HCT116 (cell line): Measurements from ENCODE around the gene CLEC4G. TPM values are rescaled to one million over a fixed set of nuclear protein-coding genes. Genes with fewer than 3 reads are reported as not detected.

ENCODE experiments used
- ATAC-seq: fragments of 200-7000 bp; cut with Tn5 transposase; 2 replicates; pipeline ENCODE4 v1.9.1; 2020; ENCODE audit warnings: mild to moderate bottlenecking, moderate library complexity
- BruUV-seq: library from RNA; stranded (reverse); fragments of 400-500 nt; replicated peaks from 2 replicates; lab custom pipeline; 2021; lab: Mats Ljungman, UMichigan
- CTCF ChIA-PET: fragments of 300-600 bp; sonication (Branson Sonifier 250); formaldehyde crosslinking; loops from one replicate; lab custom pipeline; 2021; ENCODE audit warnings: antibody characterized with exemption; lab: Charles Lee
- POLR2A ChIA-PET: fragments of 300-600, 350-600 bp; sonication (Branson Sonifier 250); formaldehyde crosslinking; loops from one replicate; lab custom pipeline; 2021; ENCODE audit warnings: antibody characterized with exemption; lab: Charles Lee
- RAD21 ChIA-PET, 2 experiments: fragments of 300-600 bp; sonication (Branson Sonifier 250); formaldehyde crosslinking; loops; one replicate each; lab custom pipeline; 2023; ENCODE audit warnings: low total read pairs in 2 of 2; ENCODE audit not compliant: uncharacterized antibody in 2 of 2, unreplicated experiment in 2 of 2, low non-redundant PET in 1 of 2; lab: Charles Lee
- DNase-seq: peaks from one replicate; pipeline ENCODE4 v3.0.0-alpha.2; 2010; ENCODE audit warnings: low read depth, low spot score
- H2AFZ ChIP-seq: fragments of 200-600 bp; shearing (Covaris generic), sonication (generic); 2 replicates; pipeline ENCODE4 v1.6.1; 2017; ENCODE audit warnings: low read depth, mixed run types, mixed read lengths, antibody characterized with exemption, low read length; ENCODE audit not compliant: poor library complexity, severe bottlenecking
- H3K27ac ChIP-seq: 2 replicates; pipeline ENCODE4 v1.5.1; 2012; ENCODE audit warnings: low read depth, low read length
- H3K27me3 ChIP-seq: fragments of 200-600 bp; sonication (generic); 2 replicates; pipeline ENCODE4 v1.6.1; 2016; ENCODE audit warnings: mixed run types, low read length, mixed read lengths; ENCODE audit not compliant: insufficient read depth
- H3K36me3 ChIP-seq, 2 experiments: fragments of 200-500 bp in 1 of 2; fragments of 200-600 bp in 1 of 2; sonication (Bioruptor generic) in 1 of 2; sonication (generic) in 1 of 2; 2 replicates each; pipeline versions ENCODE4 v1.5.1 to v1.6.1; 2014 to 2016; ENCODE audit warnings: low read length in 2 of 2, inconsistent platforms in 1 of 2, mixed read lengths in 1 of 2, mixed run types in 1 of 2; ENCODE audit not compliant: insufficient read depth in 2 of 2, control insufficient read depth in 1 of 2
- H3K4me1 ChIP-seq, 2 experiments: fragments of 200-600 bp in 1 of 2; sonication (generic) in 1 of 2; 2 replicates each; pipeline versions ENCODE4 v1.5.1 to v1.6.1; 2012 to 2017; ENCODE audit warnings: low read length in 2 of 2, inconsistent platforms in 1 of 2, mild to moderate bottlenecking in 1 of 2, mixed read lengths in 1 of 2, mixed run types in 1 of 2, moderate library complexity in 1 of 2; ENCODE audit not compliant: insufficient read depth in 2 of 2, control insufficient read depth in 1 of 2
- H3K4me2 ChIP-seq: fragments of 200-600 bp; sonication (generic); 2 replicates; pipeline ENCODE4 v1.6.1; 2017; ENCODE audit warnings: mixed run types, low read length, mixed read lengths
- H3K4me3 ChIP-seq, 2 experiments: fragments of 200-600 bp in 1 of 2; sonication (generic) in 1 of 2; replicated peaks in 1 of 2; 2 replicates each; pipeline ENCODE4 v1.5.1; 2011 to 2016; ENCODE audit warnings: low read length in 2 of 2, control low read depth in 1 of 2, low read depth in 1 of 2, mild to moderate bottlenecking in 1 of 2, mixed read lengths in 1 of 2, mixed run types in 1 of 2
- H3K79me2 ChIP-seq: fragments of 200-600 bp; sonication (generic); 2 replicates; pipeline ENCODE4 v1.6.1; 2017; ENCODE audit warnings: mild to moderate bottlenecking, mixed run types, low read length, moderate library complexity, mixed read lengths; ENCODE audit not compliant: insufficient read depth
- H3K9ac ChIP-seq: fragments of 200-600 bp; sonication (generic); 2 replicates; pipeline ENCODE4 v1.6.1; 2016; ENCODE audit warnings: low read length, mixed read lengths
- H3K9me2 ChIP-seq: fragments of 200-600 bp; sonication (generic), shearing (Covaris generic); 2 replicates; pipeline ENCODE4 v1.6.1; 2017; ENCODE audit warnings: mixed run types, mild to moderate bottlenecking, moderate library complexity; ENCODE audit not compliant: insufficient read depth
- H3K9me3 ChIP-seq, 2 experiments: fragments of 200-500 bp in 1 of 2; fragments of 200-600 bp in 1 of 2; sonication (Bioruptor generic) in 1 of 2; sonication (generic) in 1 of 2; 2 replicates each; pipeline ENCODE4 v1.6.1; 2014 to 2017; ENCODE audit warnings: low read length in 2 of 2, mixed read lengths in 2 of 2, inconsistent platforms in 1 of 2, low read depth in 1 of 2, mild to moderate bottlenecking in 1 of 2, mixed run types in 1 of 2, moderate library complexity in 1 of 2; ENCODE audit not compliant: control insufficient read depth in 1 of 2, insufficient read depth in 1 of 2
- H4K20me1 ChIP-seq: fragments of 200-600 bp; sonication (generic), shearing (Covaris generic); 2 replicates; pipeline ENCODE4 v1.6.1; 2017; ENCODE audit warnings: mixed run types, mild to moderate bottlenecking, moderate library complexity; ENCODE audit not compliant: insufficient read depth
- CBX3 ChIP-seq: IDR thresholded peaks from 2 replicates; pipeline ENCODE4 v1.6.1; 2012; ENCODE audit warnings: low read depth
- CEBPB ChIP-seq: IDR thresholded peaks from 2 replicates; pipeline ENCODE4 v1.6.1; 2012; ENCODE audit warnings: low read depth
- EGR1 ChIP-seq: IDR thresholded peaks from 2 replicates; pipeline ENCODE4 v1.6.1; 2012; ENCODE audit warnings: low read depth
- ELF1 ChIP-seq: IDR thresholded peaks from 2 replicates; pipeline ENCODE4 v1.6.1; 2012; ENCODE audit warnings: low read depth, borderline replicate concordance
- JUND ChIP-seq: IDR thresholded peaks from 2 replicates; pipeline ENCODE4 v1.6.1; 2012
- SIN3A ChIP-seq: IDR thresholded peaks from 2 replicates; pipeline ENCODE4 v1.6.1; 2012; ENCODE audit warnings: low read depth
- SRF ChIP-seq: IDR thresholded peaks from 2 replicates; pipeline ENCODE4 v1.6.1; 2012; ENCODE audit warnings: low read depth
- TCF7L2 ChIP-seq: IDR thresholded peaks from 2 replicates; pipeline ENCODE4 v1.7.0; 2011; ENCODE audit warnings: borderline replicate concordance, inconsistent platforms; ENCODE audit not compliant: insufficient read depth, insufficient read length; ENCODE audit errors: extremely low read depth
- YY1 ChIP-seq: IDR thresholded peaks from 2 replicates; pipeline ENCODE4 v1.6.1; 2011; ENCODE audit warnings: low read length, low read depth, moderate library complexity, mild to moderate bottlenecking; ENCODE audit not compliant: insufficient replicate concordance; ENCODE audit errors: extremely low read depth
- ZFX ChIP-seq: fragments of 450-650 bp; IDR thresholded peaks from 2 replicates; pipeline ENCODE4 v1.6.1; 2017
- intact Hi-C: fragments of 100-400 bp; cut with micrococcal nuclease; formaldehyde crosslinking; loops from 2 replicates; pipeline ENCODE4 v1.10.0; 2022
- total RNA-seq: library from RNA; stranded (reverse); gene quantifications from one replicate; pipeline ENCODE4 v1.2.1, GENCODE V29; 2021; ENCODE audit not compliant: unreplicated experiment
- TF ChIP-seq, protein P1 (sequence below): IDR thresholded peaks from 2 replicates; pipeline ENCODE4 v1.6.1; 2011; ENCODE audit warnings: mild to moderate bottlenecking, low read length, moderate library complexity; ENCODE audit not compliant: insufficient replicate concordance; ENCODE audit errors: extremely low read depth
- TF ChIP-seq, protein P2 (sequence below), 3 experiments: fragments of 200-600 bp in 1 of 3; sonication (generic) in 1 of 3; IDR thresholded peaks in 2 of 3; conservative IDR thresholded peaks in 1 of 3; 2 replicates each; pipeline ENCODE4 v1.5.1; 2012 to 2017; ENCODE audit warnings: low read depth in 2 of 3, low read length in 2 of 3, antibody characterized with exemption in 1 of 3, borderline replicate concordance in 1 of 3, control low read depth in 1 of 3, mild to moderate bottlenecking in 1 of 3, mixed read lengths in 1 of 3, mixed run types in 1 of 3, moderate library complexity in 1 of 3; ENCODE audit not compliant: insufficient read depth in 1 of 3

Gene CLEC4G
- total RNA-seq, 1 experiment from 2014 or later, result not detected

DNA sequence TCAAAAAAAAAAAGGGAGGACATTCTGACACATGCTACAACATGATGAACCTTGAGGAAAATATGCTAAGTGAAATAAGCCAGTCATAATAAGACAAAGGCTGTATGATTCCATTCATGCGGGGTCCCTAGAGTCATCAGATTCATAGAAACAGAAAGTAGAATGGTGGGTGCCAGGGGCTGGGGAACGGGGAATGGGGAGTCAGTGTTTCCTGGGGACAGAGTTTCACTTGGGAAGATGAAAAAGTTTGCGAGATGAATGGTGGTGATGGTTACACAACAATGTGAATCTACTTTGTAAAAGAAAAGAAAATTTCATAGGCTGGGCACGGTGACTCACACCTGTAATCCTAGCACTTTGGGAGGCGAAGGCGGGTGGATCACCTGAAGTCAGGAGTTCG, 6.1 kb upstream of the CLEC4G start (continued):
- TF ChIP-seq YY1 (no peak), CEBPB (no peak), JUND (no peak), ELF1 (no peak), SIN3A (no peak)
- TF ChIP-seq, protein P1, sequence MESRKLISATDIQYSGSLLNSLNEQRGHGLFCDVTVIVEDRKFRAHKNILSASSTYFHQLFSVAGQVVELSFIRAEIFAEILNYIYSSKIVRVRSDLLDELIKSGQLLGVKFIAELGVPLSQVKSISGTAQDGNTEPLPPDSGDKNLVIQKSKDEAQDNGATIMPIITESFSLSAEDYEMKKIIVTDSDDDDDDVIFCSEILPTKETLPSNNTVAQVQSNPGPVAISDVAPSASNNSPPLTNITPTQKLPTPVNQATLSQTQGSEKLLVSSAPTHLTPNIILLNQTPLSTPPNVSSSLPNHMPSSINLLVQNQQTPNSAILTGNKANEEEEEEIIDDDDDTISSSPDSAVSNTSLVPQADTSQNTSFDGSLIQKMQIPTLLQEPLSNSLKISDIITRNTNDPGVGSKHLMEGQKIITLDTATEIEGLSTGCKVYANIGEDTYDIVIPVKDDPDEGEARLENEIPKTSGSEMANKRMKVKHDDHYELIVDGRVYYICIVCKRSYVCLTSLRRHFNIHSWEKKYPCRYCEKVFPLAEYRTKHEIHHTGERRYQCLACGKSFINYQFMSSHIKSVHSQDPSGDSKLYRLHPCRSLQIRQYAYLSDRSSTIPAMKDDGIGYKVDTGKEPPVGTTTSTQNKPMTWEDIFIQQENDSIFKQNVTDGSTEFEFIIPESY, result no peak

DNA sequence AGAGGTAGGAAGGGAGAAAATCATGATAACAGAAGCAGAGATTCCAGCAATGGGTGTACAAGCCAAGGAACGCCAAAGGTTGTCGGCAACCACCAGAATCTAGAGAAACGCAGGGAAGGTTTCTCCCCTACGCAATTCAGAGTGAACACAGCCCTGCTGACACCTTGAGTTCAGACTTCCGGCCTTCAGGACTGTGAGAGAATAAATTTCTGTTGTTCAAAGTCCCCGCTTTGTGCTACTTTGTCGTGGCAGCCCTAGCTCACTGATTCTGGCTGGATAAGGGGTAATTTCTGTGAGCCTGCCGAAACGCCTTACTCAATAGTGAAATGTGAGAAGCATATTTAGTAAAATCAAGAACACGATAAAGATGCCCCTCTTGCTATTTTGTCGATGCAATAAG, 5.3 kb upstream of the CLEC4G start:
- no peak overlapping the region for H3K4me3 ChIP-seq
- no peak for TF ChIP-seq SIN3A
- no peak for TF ChIP-seq CEBPB
- no peak for ATAC-seq
- no peaks in the 10 kb centered on the region for H3K9me2 ChIP-seq
- ChIA-PET RAD21 (no interaction called here), POLR2A (no interaction called here), CTCF (no interaction called here)
- H3K36me3 ChIP-seq, result no peaks in the 10 kb centered on the region
- no TSS peak for BruUV-seq
- H3K27ac ChIP-seq, result no peak overlapping the region
- H3K27me3 ChIP-seq, result peaks cover 32% of the 10 kb centered on the region
- H2AFZ ChIP-seq, result no peak overlapping the region
- intact Hi-C loops, result no loop called here
- no peaks in the 10 kb centered on the region for H4K20me1 ChIP-seq
- no peak for DNase-seq
- H3K9me3 ChIP-seq, result no peaks in the 10 kb centered on the region
- no peak overlapping the region for H3K9ac ChIP-seq
- no peaks in the 10 kb centered on the region for H3K4me1 ChIP-seq
- H3K4me2 ChIP-seq, result no peak overlapping the region
- H3K79me2 ChIP-seq, result no peaks in the 10 kb centered on the region

DNA sequence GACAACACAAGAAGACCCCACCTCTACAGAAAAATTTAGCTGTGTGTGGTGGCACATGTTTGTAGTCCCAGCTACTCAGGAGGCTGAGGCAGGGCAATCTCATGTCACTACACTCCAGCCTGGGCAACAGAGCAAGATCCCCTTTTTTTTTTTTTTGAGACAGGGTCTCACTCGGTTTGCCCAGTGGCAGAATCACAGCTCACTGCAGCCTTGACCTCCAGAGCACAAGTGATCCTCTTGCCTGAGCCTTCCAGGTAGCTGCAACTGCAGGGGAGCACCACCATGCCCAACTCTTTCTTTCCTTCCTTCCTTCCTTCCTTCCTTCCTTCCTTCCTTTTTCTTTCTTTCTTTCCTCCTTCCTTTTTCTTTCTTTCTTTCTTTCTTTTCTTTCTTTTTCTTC, 4.2 kb upstream of the CLEC4G start:
- no peak for TF ChIP-seq TCF7L2
- TF ChIP-seq, protein P2, sequence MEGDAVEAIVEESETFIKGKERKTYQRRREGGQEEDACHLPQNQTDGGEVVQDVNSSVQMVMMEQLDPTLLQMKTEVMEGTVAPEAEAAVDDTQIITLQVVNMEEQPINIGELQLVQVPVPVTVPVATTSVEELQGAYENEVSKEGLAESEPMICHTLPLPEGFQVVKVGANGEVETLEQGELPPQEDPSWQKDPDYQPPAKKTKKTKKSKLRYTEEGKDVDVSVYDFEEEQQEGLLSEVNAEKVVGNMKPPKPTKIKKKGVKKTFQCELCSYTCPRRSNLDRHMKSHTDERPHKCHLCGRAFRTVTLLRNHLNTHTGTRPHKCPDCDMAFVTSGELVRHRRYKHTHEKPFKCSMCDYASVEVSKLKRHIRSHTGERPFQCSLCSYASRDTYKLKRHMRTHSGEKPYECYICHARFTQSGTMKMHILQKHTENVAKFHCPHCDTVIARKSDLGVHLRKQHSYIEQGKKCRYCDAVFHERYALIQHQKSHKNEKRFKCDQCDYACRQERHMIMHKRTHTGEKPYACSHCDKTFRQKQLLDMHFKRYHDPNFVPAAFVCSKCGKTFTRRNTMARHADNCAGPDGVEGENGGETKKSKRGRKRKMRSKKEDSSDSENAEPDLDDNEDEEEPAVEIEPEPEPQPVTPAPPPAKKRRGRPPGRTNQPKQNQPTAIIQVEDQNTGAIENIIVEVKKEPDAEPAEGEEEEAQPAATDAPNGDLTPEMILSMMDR (IDR thresholded peaks at IDR 0.05 in 2 of 3, conservative IDR thresholded peaks at IDR 0.05 in 1 of 3; ENCODE audit: borderline replicate concordance in 1 of 3, insufficient read depth in 1 of 3, low read depth in 2 of 3, low read length in 2 of 3), result no peak
- TF ChIP-seq CBX3, result no peak
- no peak for TF ChIP-seq SRF
- no peak for TF ChIP-seq SIN3A
- no peak for TF ChIP-seq ZFX
- TF ChIP-seq EGR1, result no peak
- TF ChIP-seq, all 23 proteins: peak for 0
- intact Hi-C loops, result no loop called here
- peaks cover 32% of the 10 kb centered on the region for H3K27me3 ChIP-seq
- no peak overlapping the region for H3K9ac ChIP-seq
- no peaks in the 10 kb centered on the region for H3K9me3 ChIP-seq
- no peaks in the 10 kb centered on the region for H3K79me2 ChIP-seq
- no peak overlapping the region for H3K4me3 ChIP-seq
- RAD21 ChIA-PET, result no interaction called here
- BruUV-seq, result no TSS peak
- H3K27ac ChIP-seq, result no peak overlapping the region
- H3K4me1 ChIP-seq, result no peaks in the 10 kb centered on the region
- H3K9me2 ChIP-seq, result no peaks in the 10 kb centered on the region
- H3K4me2 ChIP-seq, result no peak overlapping the region
- no peaks in the 10 kb centered on the region for H3K36me3 ChIP-seq
- ATAC-seq (no peak), DNase-seq (no peak)
- H2AFZ ChIP-seq, result no peak overlapping the region
- CTCF ChIA-PET, result no interaction called here
- POLR2A ChIA-PET, result no interaction called here
- H4K20me1 ChIP-seq, result no peaks in the 10 kb centered on the region
